HG03196 (cell line): Measurements from ENCODE around the gene LTC4S.
"Not testable (repeated sequence)": the region's sequence is repeated elsewhere in the genome, so short reads cannot be mapped to it uniquely, and the experiment has no call there.

Source experiments
- ATAC-seq: cut with Tn5 transposase; IDR thresholded peaks from one replicate; pipeline ENCODE4 v1.9.1; 2021; ENCODE audit not compliant: unreplicated experiment

The LTC4S gene

GRCh38 chr5:179793468-179794139 lies at the start of gene LTC4S:
Gene LTC4S, plus strand, starts transcription at chr5:179793986. Its CDS starts 95 bp downstream, at chr5:179794081.
- ATAC-seq: no peak

- ATAC-seq: not testable (repeated sequence)
Measured at GRCh38 chr5:179744106-179744505, 49.7 kb upstream of the LTC4S start.

GRCh38 chr5:179746872-179747271 lies 46.9 kb upstream of the LTC4S start:
- no peak for ATAC-seq

- ATAC-seq: no peak
Measured at GRCh38 chr5:179747811-179748210, 46.0 kb upstream of the LTC4S start.

GRCh38 chr5:179749857-179750508 lies 43.8 kb upstream of the LTC4S start:
- ATAC-seq: no peak

- ATAC-seq: no peak
Measured at GRCh38 chr5:179753971-179754370, 39.8 kb upstream of the LTC4S start.

GRCh38 chr5:179755022-179755421 lies 38.8 kb upstream of the LTC4S start:
- no peak for ATAC-seq

GRCh38 chr5:179758955-179759354 lies 34.8 kb upstream of the LTC4S start:
- no peak for ATAC-seq

GRCh38 chr5:179759581-179760551 lies 33.9 kb upstream of the LTC4S start:
- no peak for ATAC-seq

- no peak for ATAC-seq
Measured at GRCh38 chr5:179762079-179762780, 31.6 kb upstream of the LTC4S start.

- ATAC-seq: no peak
Measured at GRCh38 chr5:179762781-179763176, 31.0 kb upstream of the LTC4S start.

GRCh38 chr5:179763215-179763945 lies 30.4 kb upstream of the LTC4S start:
- ATAC-seq: no peak

- no peak for ATAC-seq
Measured at GRCh38 chr5:179764056-179764455, 29.7 kb upstream of the LTC4S start.

GRCh38 chr5:179765400-179765799 lies 28.4 kb upstream of the LTC4S start:
- no peak for ATAC-seq

- no peak for ATAC-seq
Measured at GRCh38 chr5:179766021-179766725, 27.6 kb upstream of the LTC4S start.

- no peak for ATAC-seq
Measured at GRCh38 chr5:179766726-179767455, 26.9 kb upstream of the LTC4S start.

GRCh38 chr5:179767496-179768100 lies 26.2 kb upstream of the LTC4S start:
- ATAC-seq: no peak

GRCh38 chr5:179768326-179769085 lies 25.3 kb upstream of the LTC4S start:
- no peak for ATAC-seq
